Measurements from ENCODE around the gene NUDT21. TPM values are rescaled to one million over a fixed set of nuclear protein-coding genes. Genes with fewer than 3 reads are reported as not detected.

The NUDT21 gene
- total RNA-seq, 1 donor from 2014 or later = 105 TPM

GRCh38 chr16:56470232-56470631, 19.1 kb upstream of the NUDT21 start:
- DNase-seq (ENCODE audit: extremely low spot score, unreplicated experiment) = no peak
- Mint-ChIP-seq H3K4me1 (ENCODE audit: unreplicated experiment) (peaks cover 2% of the 10 kb centered on the region), H3K4me3 (ENCODE audit: unreplicated experiment) (no peak overlapping the region), H3K36me3 (ENCODE audit: unreplicated experiment) (peaks cover 62% of the 10 kb centered on the region), H3K27me3 (ENCODE audit: unreplicated experiment) (no peaks in the 10 kb centered on the region), H3K27ac (ENCODE audit: unreplicated experiment) (no peak overlapping the region), H3K9me3 (ENCODE audit: unreplicated experiment) (no peaks in the 10 kb centered on the region)
- TF ChIP-seq CTCF (IDR thresholded peaks at IDR 0.05) = no peak

- H3K36me3 Mint-ChIP-seq (ENCODE audit: unreplicated experiment) = peaks cover 58% of the 10 kb centered on the region
- no peak for TF ChIP-seq CTCF (IDR thresholded peaks at IDR 0.05)
- H3K4me1 Mint-ChIP-seq (ENCODE audit: unreplicated experiment) = no peaks in the 10 kb centered on the region
- H3K4me3 Mint-ChIP-seq (ENCODE audit: unreplicated experiment) = no peak overlapping the region
- no peak for DNase-seq (ENCODE audit: extremely low spot score, unreplicated experiment)
- H3K27ac Mint-ChIP-seq (ENCODE audit: unreplicated experiment) = no peak overlapping the region
- H3K27me3 Mint-ChIP-seq (ENCODE audit: unreplicated experiment) = no peaks in the 10 kb centered on the region
- H3K9me3 Mint-ChIP-seq (ENCODE audit: unreplicated experiment) = no peaks in the 10 kb centered on the region
These were observed 18.6 kb upstream of the NUDT21 start for GRCh38 chr16:56469748-56470147.

- no peak for TF ChIP-seq CTCF (IDR thresholded peaks at IDR 0.05)
These were observed 17.7 kb upstream of the NUDT21 start for GRCh38 chr16:56468800-56469199.

GRCh38 chr16:56466344-56466743, 15.2 kb upstream of the NUDT21 start:
- no peak for DNase-seq (ENCODE audit: extremely low spot score, unreplicated experiment)
- no peak for TF ChIP-seq CTCF (IDR thresholded peaks at IDR 0.05)
- Mint-ChIP-seq H3K27ac (ENCODE audit: unreplicated experiment) (no peak overlapping the region), H3K36me3 (ENCODE audit: unreplicated experiment) (peaks cover 67% of the 10 kb centered on the region), H3K4me3 (ENCODE audit: unreplicated experiment) (no peak overlapping the region), H3K27me3 (ENCODE audit: unreplicated experiment) (no peaks in the 10 kb centered on the region), H3K9me3 (ENCODE audit: unreplicated experiment) (no peaks in the 10 kb centered on the region), H3K4me1 (ENCODE audit: unreplicated experiment) (no peaks in the 10 kb centered on the region)

More at GRCh38 chr16:56468800-56469199, 17.7 kb upstream of the NUDT21 start:
- Mint-ChIP-seq H3K4me1 (ENCODE audit: unreplicated experiment) (no peaks in the 10 kb centered on the region), H3K9me3 (ENCODE audit: unreplicated experiment) (no peaks in the 10 kb centered on the region), H3K27me3 (ENCODE audit: unreplicated experiment) (no peaks in the 10 kb centered on the region), H3K27ac (ENCODE audit: unreplicated experiment) (no peak overlapping the region), H3K36me3 (ENCODE audit: unreplicated experiment) (peaks cover 65% of the 10 kb centered on the region), H3K4me3 (ENCODE audit: unreplicated experiment) (no peak overlapping the region)
- DNase-seq (ENCODE audit: extremely low spot score, unreplicated experiment) = no peak

GRCh38 chr16:56463153-56463552, 12.0 kb upstream of the NUDT21 start:
- no peak for TF ChIP-seq CTCF (IDR thresholded peaks at IDR 0.05)
- DNase-seq (ENCODE audit: extremely low spot score, unreplicated experiment) = no peak
- H3K4me3 Mint-ChIP-seq (ENCODE audit: unreplicated experiment) = no peak overlapping the region
- H3K27me3 Mint-ChIP-seq (ENCODE audit: unreplicated experiment) = no peaks in the 10 kb centered on the region
- peaks cover 55% of the 10 kb centered on the region for H3K36me3 Mint-ChIP-seq (ENCODE audit: unreplicated experiment)
- no peaks in the 10 kb centered on the region for H3K4me1 Mint-ChIP-seq (ENCODE audit: unreplicated experiment)
- H3K27ac Mint-ChIP-seq (ENCODE audit: unreplicated experiment) = no peak overlapping the region
- no peaks in the 10 kb centered on the region for H3K9me3 Mint-ChIP-seq (ENCODE audit: unreplicated experiment)

Data from osteocyte (in vitro differentiated cells).